HG02759 (cell line): Measurements from ENCODE around the gene ELP4.
"Not testable (repeated sequence)": the region's sequence is repeated elsewhere in the genome, so short reads cannot be mapped to it uniquely, and the experiment has no call there.

Source experiments
- ATAC-seq: cut with Tn5 transposase; IDR thresholded peaks from one replicate; pipeline ENCODE4 v1.9.1; 2021; ENCODE audit warnings: mild to moderate bottlenecking, moderate library complexity; ENCODE audit not compliant: unreplicated experiment

The ELP4 gene

DNA sequence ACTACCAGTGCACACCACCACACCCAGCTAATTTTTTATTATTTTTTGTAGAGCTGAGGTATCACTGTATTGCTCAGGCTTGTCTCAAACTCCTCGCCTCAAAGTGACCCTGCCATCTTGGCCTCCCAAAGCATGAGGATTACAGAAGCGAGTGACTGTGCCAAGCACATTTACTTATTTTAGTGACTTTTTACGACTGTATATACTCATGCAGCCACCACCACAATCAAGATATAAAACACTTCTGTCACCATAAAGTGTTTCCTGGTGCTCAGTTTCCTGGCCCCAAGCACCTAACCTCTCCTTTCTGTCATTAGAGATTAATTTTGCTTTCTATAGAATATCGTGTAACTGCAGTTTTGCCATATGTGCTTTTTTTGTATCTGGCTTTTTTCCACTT is 25.9 kb downstream of the ELP4 start:
- no peak for ATAC-seq

DNA sequence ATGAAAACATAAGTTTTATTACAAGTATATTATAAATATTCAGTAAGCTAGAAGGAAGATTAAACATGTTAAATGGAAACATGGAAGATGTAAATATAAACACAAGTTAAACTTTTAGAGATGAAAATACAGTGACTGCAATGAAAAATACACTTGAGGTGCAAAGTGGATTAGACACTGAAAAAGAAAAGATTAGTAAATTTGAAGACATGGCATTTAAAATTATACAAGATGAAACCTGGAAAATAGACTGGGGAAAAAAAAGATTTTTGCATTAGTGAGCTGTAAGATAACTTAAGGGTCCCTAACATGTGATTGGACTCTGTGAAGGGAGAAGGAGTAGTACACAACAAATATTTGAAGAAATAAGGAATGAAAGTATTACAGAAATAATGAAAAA is 33.3 kb downstream of the ELP4 start:
- ATAC-seq = no peak

- ATAC-seq = no peak
These were observed 46.4 kb downstream of the ELP4 start for GRCh38 chr11:31555938-31556337.

DNA sequence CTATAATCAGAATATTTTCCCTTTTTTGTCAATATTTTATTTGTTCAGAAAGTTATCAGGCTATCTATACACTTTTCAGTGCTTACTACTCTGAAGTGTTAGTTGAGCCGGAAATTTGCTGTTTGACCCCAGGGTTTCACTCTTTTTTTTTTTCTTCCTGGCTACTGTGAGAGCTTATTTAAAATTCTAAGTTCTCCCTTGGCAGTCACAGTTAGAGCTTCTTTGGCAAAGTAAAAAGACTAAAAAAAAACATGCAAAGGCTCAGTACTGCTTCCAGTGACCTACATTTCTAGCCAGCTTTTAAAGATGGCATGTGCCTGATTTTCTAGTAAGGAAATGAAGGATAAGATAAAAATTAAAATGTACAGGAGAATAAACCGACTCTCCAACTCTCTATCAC is 48.4 kb downstream of the ELP4 start:
- no peak for ATAC-seq

DNA sequence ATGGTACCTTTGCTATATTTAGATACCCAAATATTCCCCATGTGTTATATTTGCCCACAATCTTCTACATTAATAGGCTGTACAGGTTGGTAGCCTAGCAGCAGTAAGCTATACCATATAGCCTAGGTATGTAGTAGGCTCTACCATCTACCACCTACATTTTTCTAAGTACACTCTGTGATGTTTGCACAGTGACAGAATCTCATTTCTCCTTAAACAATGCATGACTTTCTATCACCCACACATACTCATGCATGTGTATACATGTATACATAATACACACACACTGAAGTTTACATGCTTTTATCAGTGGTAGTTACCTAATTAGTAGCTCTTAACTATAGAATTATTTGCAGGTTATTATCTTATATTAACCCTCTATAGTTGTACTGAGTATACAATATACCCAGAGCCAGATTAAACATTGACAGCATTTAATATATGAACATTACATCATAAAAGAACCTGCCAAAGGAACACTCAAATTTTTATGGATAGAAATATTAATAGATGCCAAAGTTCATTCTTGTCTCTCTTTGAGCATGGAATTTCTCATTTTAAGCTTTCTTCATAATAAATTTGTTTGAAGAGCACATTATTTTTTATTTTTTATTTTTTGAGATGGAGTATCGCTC is 51.4 kb downstream of the ELP4 start:
- ATAC-seq = no peak

DNA sequence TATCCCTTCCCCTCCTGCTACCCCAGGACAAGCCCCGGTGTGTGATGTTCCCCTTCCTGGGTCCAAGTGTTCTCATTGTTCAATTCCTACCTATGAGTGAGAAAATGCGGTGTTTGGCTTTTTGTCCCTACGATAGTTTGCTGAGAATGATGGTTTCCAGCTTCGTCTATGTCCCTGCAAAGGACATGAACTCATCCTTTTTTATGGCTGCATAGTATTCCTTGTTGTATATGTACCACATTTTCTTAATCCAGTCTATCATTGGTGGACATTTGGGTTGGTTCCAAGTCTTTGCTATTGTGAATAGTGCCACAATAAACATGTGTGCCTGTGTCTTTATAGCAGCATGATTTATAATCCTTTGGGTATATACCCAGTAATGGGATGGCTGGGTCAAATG is 55.0 kb downstream of the ELP4 start:
- not testable (repeated sequence) for ATAC-seq

- ATAC-seq = not testable (repeated sequence)
These were observed 64.6 kb downstream of the ELP4 start for GRCh38 chr11:31574133-31574532.

- ATAC-seq = not testable (repeated sequence)
These were observed 66.2 kb downstream of the ELP4 start for GRCh38 chr11:31575764-31576163.

GRCh38 chr11:31579412-31579811 is 69.8 kb downstream of the ELP4 start:
- not testable (repeated sequence) for ATAC-seq

DNA sequence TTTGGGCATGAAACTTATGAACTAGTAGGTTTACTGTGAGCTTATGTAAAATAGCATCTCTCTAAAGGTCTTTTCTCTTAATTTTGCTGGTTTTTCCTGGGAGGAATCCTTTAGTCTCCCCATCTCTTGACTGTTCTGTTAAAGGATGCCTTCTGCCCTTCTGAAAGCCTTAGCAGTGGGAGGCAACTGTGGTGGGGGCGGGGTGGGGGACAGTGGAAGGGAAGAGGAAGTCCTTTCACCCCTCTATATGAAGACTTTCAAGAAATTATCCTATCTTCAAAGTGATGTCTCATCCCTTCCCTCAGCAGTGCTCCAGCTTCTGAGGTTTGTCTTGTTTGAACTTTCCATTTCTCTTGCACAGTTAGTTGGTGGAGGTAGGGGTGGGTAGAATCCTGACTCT is 73.1 kb downstream of the ELP4 start:
- ATAC-seq = no peak

DNA sequence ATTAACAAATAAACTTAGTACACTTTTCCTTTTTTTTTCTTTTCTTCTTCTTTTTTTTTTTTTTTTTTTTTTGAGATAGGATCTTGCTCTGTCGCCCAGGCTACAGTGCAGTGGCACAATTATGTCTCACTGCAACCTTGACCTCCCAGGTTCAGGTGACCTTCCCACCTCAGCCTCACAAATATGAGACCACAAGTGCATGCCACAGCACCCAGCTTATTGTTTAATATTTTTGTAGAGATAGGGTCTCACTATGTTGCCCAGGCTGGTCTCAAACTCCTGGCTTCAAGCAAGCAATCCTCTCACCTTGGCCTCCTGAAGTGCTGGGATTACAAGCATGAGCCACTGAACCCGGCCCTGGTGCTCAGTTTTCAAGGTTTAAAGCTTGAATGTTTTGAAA is 88.9 kb downstream of the ELP4 start:
- ATAC-seq = no peak

DNA sequence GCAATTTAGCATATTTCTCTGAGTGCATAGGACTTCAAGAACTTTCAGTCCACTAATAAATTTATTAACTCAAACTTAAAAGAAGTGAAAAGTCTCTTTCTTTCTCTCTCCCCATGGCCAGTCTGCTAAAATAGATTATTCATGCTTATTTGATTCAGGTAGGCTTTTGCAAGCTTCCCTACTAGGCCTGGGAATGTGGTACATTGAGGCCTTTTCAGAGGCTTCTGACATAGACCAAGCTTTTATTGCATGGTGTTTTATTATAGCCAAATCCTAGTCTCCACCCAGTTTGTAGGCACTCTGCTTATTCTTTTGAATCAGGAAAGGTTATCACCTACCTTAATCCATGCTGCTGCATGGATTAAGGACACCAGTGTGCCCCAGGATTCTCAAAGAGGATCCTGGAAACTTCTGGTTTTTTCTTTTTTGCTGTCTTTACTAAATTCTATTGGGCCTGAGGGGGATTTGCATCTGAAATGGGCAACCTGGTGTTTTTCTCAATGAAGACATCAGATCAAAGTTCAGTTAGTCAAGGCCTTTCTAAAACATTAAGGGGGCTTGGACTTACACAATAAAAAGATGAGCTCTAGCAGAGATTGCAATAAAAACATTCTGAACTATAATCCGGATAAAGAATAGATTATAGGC is 92.2 kb downstream of the ELP4 start:
- no peak for ATAC-seq

DNA sequence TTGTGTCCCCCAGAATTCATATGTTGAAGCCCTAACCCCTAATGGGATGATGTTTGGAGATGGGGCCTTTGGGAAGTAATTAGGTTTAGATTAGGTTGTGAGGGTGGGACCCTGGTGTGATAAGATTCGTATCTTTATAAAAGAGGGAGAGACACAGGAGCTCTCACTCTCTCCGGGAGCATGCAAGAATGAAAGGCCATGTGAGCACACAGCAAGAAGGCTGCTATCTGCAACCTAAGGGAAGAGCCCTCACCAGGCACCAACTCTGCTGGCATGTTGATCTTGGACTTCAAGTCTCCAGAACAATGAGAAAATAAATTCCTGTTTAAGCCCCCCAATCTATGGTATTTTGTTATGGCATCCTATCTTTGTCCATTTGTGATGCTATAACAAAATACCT is 97.3 kb downstream of the ELP4 start:
- ATAC-seq = no peak

DNA sequence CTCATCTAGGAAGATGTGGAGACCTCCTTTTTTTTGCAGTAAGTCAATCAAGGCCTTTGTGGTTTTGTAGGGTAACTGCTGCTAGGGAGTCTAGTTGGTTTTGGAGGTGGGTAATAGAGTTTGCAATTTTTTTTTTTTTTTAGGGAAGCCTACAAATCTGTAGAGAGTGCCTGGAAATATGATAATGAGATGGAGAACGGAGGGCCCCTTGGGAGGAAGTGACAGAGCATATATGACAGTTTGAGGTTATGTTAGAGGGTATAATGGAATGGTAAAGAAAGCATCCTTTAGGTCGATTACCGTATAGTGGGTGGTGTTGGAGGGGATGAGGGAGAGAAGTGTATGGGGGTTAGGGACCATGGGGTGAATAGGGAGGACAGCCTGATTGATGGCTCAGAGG is 98.3 kb downstream of the ELP4 start:
- no peak for ATAC-seq

DNA sequence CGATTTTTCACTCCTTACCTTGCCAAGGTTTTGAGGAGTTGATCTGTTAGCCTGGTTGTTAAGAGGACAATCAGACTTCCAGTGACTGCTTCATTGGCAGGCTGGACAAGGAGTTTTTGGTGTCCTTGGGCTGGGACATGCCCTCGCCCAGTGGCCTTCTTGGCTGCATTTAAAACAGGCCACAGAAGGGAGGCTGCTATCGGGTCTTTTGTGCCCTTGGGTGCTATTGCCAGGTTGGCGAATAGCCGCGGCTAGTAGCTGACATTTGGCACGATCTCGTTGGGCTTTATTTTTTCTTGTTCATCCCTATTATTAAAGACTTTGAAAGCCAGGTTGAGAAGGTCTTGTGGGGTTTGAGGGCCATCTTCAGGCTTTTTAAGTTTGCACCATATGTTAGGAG is 99.4 kb downstream of the ELP4 start:
- ATAC-seq = no peak

- no peak for ATAC-seq
These were observed 101.0 kb downstream of the ELP4 start for GRCh38 chr11:31610544-31610943.

DNA sequence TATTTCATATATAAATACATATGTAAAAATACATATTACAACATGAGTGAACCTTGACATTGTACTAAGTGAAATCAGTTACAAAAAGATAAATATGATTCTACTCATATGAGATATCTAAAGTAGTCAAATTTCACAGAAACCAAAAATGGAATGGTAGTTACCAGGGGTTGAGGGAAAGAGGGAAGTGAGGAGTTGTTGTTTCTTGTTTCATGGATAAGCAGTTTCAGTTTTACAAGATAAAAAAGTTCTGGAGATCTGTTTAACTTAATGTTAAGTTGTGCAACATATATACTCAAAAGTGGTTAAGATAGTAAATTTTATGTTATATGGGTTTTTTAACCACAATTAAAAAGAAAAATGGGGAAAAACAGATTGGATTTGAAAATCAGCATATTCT is 107.7 kb downstream of the ELP4 start:
- no peak for ATAC-seq

DNA sequence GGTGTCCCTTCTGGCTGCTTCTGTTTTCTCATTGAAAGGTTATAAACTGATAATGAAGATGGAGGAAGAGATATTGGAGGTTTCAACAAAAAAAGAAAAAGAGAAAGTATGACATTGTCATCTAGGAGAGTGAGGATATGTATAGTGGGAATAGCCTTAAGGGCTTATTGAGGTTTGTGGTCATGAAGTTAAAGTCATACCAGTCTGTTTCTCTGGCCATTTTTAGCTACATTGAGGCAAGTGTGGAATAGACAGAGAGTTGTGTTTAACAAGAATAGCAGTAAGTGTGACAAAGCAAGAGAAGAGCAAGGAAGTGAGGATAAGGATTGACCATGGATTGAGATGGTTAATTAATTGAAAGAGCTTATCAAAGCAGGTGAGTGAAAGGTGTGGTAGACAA is 110.4 kb downstream of the ELP4 start:
- no peak for ATAC-seq

GRCh38 chr11:31620434-31620833 is 110.9 kb downstream of the ELP4 start:
- ATAC-seq = no peak

- ATAC-seq = no peak
These were observed 116.3 kb downstream of the ELP4 start for GRCh38 chr11:31625868-31626267.

- ATAC-seq = no peak
These were observed 118.5 kb downstream of the ELP4 start for GRCh38 chr11:31628111-31628510.

DNA sequence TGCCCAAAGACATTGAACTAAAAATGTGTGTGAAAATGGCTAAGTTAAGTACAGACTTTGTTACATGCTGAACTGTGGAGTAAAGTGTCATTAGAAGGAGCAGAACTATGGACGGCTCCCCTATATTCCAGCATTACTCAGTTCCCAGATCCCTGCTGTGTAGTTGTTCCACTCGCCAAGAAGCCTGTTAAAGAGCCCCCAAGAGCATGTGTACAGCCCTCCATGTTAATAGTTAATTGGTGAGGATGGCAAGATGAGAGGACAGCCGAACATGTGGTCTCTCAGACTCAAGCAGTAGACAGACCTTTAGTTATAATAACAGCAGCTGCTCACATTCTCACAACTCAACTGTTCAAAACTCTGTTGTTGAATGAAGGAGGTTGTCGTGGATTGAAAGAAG is 127.4 kb downstream of the ELP4 start:
- ATAC-seq = no peak

DNA sequence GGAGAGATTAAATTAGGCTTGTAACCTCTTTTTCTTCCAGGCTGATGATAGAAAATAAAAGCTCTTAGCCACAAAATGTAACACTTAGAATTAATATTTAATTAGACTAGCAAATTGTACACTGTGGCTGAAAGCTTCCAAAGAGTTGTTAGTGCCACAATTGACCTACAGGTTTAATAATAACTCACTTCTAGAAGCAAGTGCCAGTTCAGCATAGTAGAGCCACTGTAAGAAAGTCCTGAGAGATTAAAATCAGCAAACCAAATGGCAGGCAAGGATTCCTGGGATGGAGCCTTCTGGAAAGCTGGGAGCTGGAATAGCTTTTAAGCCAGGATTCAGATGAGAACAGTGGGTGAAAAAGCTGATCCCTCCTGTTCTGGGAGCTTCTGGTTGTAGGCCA is 131.0 kb downstream of the ELP4 start:
- no peak for ATAC-seq
